Activated naive CD8-positive, alpha-beta T cell treated with anti-CD3 and anti-CD28 coated beads, Interleukin-2, amount 10 ng/mL, durations not matched to agents 7 days and 5 days (primary cell): ENCODE data around the gene RBM24. TPM values are rescaled to one million over a fixed set of nuclear protein-coding genes. Genes with fewer than 3 reads are reported as not detected.

ENCODE experiments used
- ATAC-seq: fragments of 150-1000 bp; cut with Tn5 transposase; one replicate; pipeline ENCODE4 v1.10.0; 2021; ENCODE audit warnings: low read depth, moderate library complexity
- POLR2A ChIA-PET: fragments of 350-600 bp; sonication (Branson Sonifier 250); formaldehyde crosslinking; loops from one replicate; lab custom pipeline; 2021; ENCODE audit warnings: antibody characterized with exemption; lab: Charles Lee
- DNase-seq: peaks from one replicate; pipeline ENCODE4 v3.0.0; 2021
- H3K27ac Mint-ChIP-seq: one replicate; pipeline ENCODE4 v1.8.0; 2022; ENCODE audit warnings: mild to moderate bottlenecking, mixed read lengths
- H3K27me3 Mint-ChIP-seq: one replicate; pipeline ENCODE4 v1.8.0; 2022; ENCODE audit warnings: mild to moderate bottlenecking, moderate library complexity, mixed read lengths
- H3K36me3 Mint-ChIP-seq: one replicate; pipeline ENCODE4 v1.8.0; 2021; ENCODE audit warnings: mild to moderate bottlenecking, mixed read lengths
- H3K4me1 Mint-ChIP-seq: one replicate; pipeline ENCODE4 v1.8.0; 2021; ENCODE audit warnings: mixed read lengths
- H3K4me3 Mint-ChIP-seq: one replicate; pipeline ENCODE4 v1.8.0; 2022; ENCODE audit warnings: mild to moderate bottlenecking, moderate library complexity, mixed read lengths
- H3K9me3 Mint-ChIP-seq: one replicate; pipeline ENCODE4 v1.8.0; 2021; ENCODE audit warnings: mixed read lengths
- total RNA-seq, 2 experiments: library from RNA; stranded (reverse); gene quantifications; one replicate each; pipeline ENCODE4 v1.2.3, GENCODE V29; 2021

Gene RBM24
- total RNA-seq: not detected

DNA sequence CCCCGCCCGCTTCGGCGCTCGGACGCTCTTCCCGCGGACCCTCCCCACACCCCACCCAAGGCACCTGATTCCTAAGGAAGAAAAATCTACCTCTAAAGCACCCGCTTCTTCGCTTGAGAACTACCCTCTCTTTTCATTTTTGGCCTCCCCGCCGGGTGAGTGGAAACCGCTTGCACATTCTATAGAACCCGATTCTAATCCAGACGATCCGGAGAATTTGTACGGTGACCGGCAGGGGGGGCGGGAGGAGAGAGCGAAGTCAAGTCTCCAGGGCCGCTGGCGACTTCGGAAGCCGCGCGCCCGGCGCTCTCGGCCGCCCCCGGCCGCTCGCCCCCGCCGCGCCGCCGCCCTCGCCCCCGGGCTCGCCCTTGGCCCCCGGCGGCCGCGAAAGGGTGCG, at the start of gene RBM24:
Gene RBM24, plus strand, starts transcription at position 262 of the 397 bp plus-strand sequence. CDS start 221 bp downstream, outside the sequence.
- Mint-ChIP-seq H3K27me3 (peaks cover 66% of the 10 kb centered on the region), H3K4me3 (peak within 1 kb of the TSS; percentile 75), H3K27ac (no peak within 1 kb of the TSS)

DNA sequence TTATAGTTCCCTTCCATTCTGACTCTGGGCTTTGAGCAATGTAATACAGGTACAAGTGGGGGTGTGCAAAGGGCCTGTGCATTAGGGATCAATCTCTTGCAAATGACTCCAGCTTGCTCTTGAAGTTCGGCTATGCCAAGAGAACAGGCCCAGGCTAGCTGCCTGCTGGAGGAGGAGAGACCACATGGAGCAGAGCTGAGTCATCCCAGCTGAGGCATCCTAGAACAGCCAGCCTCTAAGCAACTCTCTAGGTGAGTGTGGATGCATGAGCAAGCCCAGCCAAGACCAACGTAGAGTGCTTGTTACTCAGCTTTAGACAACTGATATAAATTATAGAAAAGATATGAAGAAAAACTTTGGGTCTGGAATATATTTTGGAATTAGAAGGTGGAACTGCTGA, 47.6 kb upstream of the RBM24 start:
- ATAC-seq (no peak), DNase-seq (no peak)
- no peak overlapping the region for H3K4me3 Mint-ChIP-seq
- H3K27ac Mint-ChIP-seq: no peak overlapping the region
- no peaks in the 10 kb centered on the region for H3K4me1 Mint-ChIP-seq
- no peaks in the 10 kb centered on the region for H3K27me3 Mint-ChIP-seq
- POLR2A ChIA-PET: no interaction called here
- no peaks in the 10 kb centered on the region for H3K36me3 Mint-ChIP-seq
- H3K9me3 Mint-ChIP-seq: no peaks in the 10 kb centered on the region

More for the DNA sequence above, at the start of gene RBM24:
- peaks cover 8% of the 10 kb centered on the region for H3K4me1 Mint-ChIP-seq
- ATAC-seq (no peak), DNase-seq (peak; percentile 53)
- POLR2A ChIA-PET: no interaction called here
- H3K36me3 Mint-ChIP-seq: no peaks in the 10 kb centered on the region
- H3K9me3 Mint-ChIP-seq: no peaks in the 10 kb centered on the region

GRCh38 chr6:17237246-17237645, 43.9 kb upstream of the RBM24 start:
- no peaks in the 10 kb centered on the region for H3K9me3 Mint-ChIP-seq
- no peak for ATAC-seq
- no peaks in the 10 kb centered on the region for H3K4me1 Mint-ChIP-seq
- DNase-seq: no peak
- H3K27ac Mint-ChIP-seq: no peak overlapping the region
- POLR2A ChIA-PET: no interaction called here
- no peak overlapping the region for H3K4me3 Mint-ChIP-seq
- H3K36me3 Mint-ChIP-seq: no peaks in the 10 kb centered on the region
- no peaks in the 10 kb centered on the region for H3K27me3 Mint-ChIP-seq

- DNase-seq (no peak), ATAC-seq (no peak)
- no peaks in the 10 kb centered on the region for H3K36me3 Mint-ChIP-seq
- no peaks in the 10 kb centered on the region for H3K27me3 Mint-ChIP-seq
- H3K9me3 Mint-ChIP-seq: no peaks in the 10 kb centered on the region
- POLR2A ChIA-PET: no interaction called here
- H3K4me3 Mint-ChIP-seq: no peak overlapping the region
- H3K27ac Mint-ChIP-seq: no peak overlapping the region
- no peaks in the 10 kb centered on the region for H3K4me1 Mint-ChIP-seq
Observed at GRCh38 chr6:17239260-17239659, 41.9 kb upstream of the RBM24 start.

- POLR2A ChIA-PET: no interaction called here
- ATAC-seq (no peak), DNase-seq (no peak)
- Mint-ChIP-seq H3K9me3 (no peaks in the 10 kb centered on the region), H3K4me1 (no peaks in the 10 kb centered on the region), H3K4me3 (no peak overlapping the region), H3K36me3 (no peaks in the 10 kb centered on the region), H3K27me3 (peaks cover 2% of the 10 kb centered on the region), H3K27ac (no peak overlapping the region)
Observed at GRCh38 chr6:17240803-17241500, 40.2 kb upstream of the RBM24 start.

DNA sequence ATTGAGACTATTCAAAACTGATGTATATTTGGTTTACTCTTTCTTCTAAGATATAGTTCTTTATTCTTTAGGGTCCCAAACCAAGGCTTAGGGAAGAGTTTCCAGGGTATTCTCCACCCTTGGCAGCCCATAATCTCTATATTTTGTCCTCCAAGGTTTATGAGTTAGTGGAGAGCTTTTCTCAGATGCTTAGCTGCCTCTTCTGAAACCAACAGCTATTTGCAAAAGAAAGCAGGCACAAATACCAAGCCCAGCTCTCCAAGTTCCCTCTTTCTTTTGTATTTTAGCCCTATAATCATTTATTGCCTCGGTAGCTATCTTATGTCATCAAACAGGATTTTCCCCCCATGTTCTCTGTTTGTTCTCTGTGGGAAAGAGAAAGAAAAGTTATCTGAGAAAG, 39.1 kb upstream of the RBM24 start:
- H3K4me3 Mint-ChIP-seq: no peak overlapping the region
- POLR2A ChIA-PET: no interaction called here
- H3K27ac Mint-ChIP-seq: no peak overlapping the region
- no peak for ATAC-seq
- H3K9me3 Mint-ChIP-seq: no peaks in the 10 kb centered on the region
- no peak for DNase-seq
- H3K4me1 Mint-ChIP-seq: no peaks in the 10 kb centered on the region
- H3K27me3 Mint-ChIP-seq: peaks cover 2% of the 10 kb centered on the region
- no peaks in the 10 kb centered on the region for H3K36me3 Mint-ChIP-seq

DNA sequence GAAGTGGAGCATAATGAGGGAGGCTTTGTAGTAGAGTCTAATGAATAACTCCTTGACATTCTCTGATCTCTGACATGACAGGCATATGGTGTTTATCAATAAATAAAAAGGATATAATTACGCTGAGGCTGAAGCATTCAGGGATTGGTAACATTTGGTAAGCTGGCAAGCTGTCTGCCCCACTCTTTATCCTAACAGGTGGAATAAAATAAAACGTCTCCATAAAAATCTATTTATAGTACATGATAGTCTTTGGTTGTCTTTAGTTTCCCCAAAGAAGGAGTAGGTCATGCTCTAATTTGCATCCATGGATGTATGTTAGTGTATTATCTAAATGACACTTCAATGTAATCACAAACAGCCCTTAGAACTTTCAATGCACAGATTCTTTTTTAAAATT, 30.9 kb upstream of the RBM24 start:
- Mint-ChIP-seq H3K9me3 (no peaks in the 10 kb centered on the region), H3K4me1 (no peaks in the 10 kb centered on the region), H3K27me3 (peaks cover 9% of the 10 kb centered on the region), H3K36me3 (no peaks in the 10 kb centered on the region), H3K27ac (no peak overlapping the region), H3K4me3 (no peak overlapping the region)
- ATAC-seq (no peak), DNase-seq (no peak)
- POLR2A ChIA-PET: no interaction called here

DNA sequence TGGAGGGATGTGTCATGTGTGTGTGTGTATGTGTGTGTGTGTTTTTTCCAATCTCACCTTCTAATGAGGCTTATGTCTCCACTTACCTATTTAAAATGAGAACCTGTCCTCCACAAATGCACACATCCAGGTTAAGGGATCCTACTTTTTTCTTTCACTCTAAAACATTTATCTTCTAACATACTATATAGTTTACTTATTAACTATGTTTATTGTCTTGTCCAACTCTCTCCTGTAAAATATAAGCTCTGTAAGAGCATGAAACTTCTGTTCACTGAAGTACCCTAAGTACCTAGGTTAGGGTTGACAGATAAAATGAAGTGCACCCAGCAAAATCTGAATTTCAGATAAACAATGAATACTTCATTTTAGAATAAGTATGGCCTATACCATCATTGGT, 29.2 kb upstream of the RBM24 start:
- POLR2A ChIA-PET: no interaction called here
- H3K9me3 Mint-ChIP-seq: no peaks in the 10 kb centered on the region
- H3K27ac Mint-ChIP-seq: no peak overlapping the region
- no peaks in the 10 kb centered on the region for H3K36me3 Mint-ChIP-seq
- H3K4me1 Mint-ChIP-seq: no peaks in the 10 kb centered on the region
- DNase-seq (no peak), ATAC-seq (no peak)
- H3K27me3 Mint-ChIP-seq: peaks cover 8% of the 10 kb centered on the region
- H3K4me3 Mint-ChIP-seq: no peak overlapping the region

- Mint-ChIP-seq H3K4me1 (no peaks in the 10 kb centered on the region), H3K9me3 (no peaks in the 10 kb centered on the region), H3K27ac (no peak overlapping the region), H3K36me3 (no peaks in the 10 kb centered on the region), H3K27me3 (peaks cover 13% of the 10 kb centered on the region), H3K4me3 (no peak overlapping the region)
- DNase-seq (no peak), ATAC-seq (no peak)
- POLR2A ChIA-PET: no interaction called here
Observed at GRCh38 chr6:17258749-17259148, 22.4 kb upstream of the RBM24 start.

DNA sequence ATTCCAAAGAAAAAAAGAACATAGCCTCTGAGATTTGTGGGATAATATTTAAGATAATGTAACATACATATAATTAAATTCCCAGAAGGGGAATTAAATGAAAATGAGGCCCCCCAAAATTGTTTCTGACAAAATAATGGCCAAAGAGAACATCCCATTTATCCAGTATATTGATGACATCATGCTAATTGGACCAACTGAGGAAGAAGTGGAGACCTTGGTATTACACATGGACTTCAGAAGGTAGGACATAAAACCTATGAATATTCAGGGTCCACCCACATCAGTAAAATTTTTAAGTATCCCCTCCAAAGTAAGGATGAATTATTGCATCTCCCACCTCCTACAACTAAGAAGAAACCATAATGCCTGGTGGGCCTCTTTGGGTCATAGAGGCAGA, 15.6 kb upstream of the RBM24 start:
- ATAC-seq (no peak), DNase-seq (no peak)
- no peak overlapping the region for H3K27ac Mint-ChIP-seq
- POLR2A ChIA-PET: no interaction called here
- H3K36me3 Mint-ChIP-seq: no peaks in the 10 kb centered on the region
- no peak overlapping the region for H3K4me3 Mint-ChIP-seq
- no peaks in the 10 kb centered on the region for H3K9me3 Mint-ChIP-seq
- peaks cover 5% of the 10 kb centered on the region for H3K27me3 Mint-ChIP-seq
- no peaks in the 10 kb centered on the region for H3K4me1 Mint-ChIP-seq

GRCh38 chr6:17267566-17267965, 13.6 kb upstream of the RBM24 start:
- Mint-ChIP-seq H3K27me3 (peaks cover 2% of the 10 kb centered on the region), H3K4me1 (no peaks in the 10 kb centered on the region), H3K36me3 (no peaks in the 10 kb centered on the region), H3K9me3 (no peaks in the 10 kb centered on the region), H3K4me3 (no peak overlapping the region), H3K27ac (no peak overlapping the region)
- POLR2A ChIA-PET: no interaction called here
- no peak for DNase-seq
- ATAC-seq: no peak

DNA sequence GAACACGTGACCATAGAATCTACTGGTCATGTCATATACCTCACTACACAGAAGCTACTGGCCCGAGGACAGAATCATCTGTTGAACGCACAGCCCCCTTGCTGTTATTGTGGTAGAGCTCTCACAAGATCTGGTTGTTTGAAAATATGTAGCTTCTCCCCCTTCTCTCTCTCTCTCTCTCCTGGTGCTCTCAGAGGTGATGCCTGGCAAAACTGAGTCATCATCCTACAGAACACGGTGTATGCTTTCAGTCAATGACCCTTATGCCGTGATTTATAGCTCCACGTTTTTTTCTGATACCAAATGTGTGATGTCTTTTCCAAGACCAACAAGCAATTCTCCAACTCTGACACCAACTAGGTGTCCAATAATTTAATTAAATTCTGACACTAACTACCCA, 13.0 kb upstream of the RBM24 start:
- DNase-seq (no peak), ATAC-seq (no peak)
- POLR2A ChIA-PET: no interaction called here
- Mint-ChIP-seq H3K27me3 (no peaks in the 10 kb centered on the region), H3K27ac (no peak overlapping the region), H3K36me3 (no peaks in the 10 kb centered on the region), H3K9me3 (no peaks in the 10 kb centered on the region), H3K4me1 (no peaks in the 10 kb centered on the region), H3K4me3 (no peak overlapping the region)

DNA sequence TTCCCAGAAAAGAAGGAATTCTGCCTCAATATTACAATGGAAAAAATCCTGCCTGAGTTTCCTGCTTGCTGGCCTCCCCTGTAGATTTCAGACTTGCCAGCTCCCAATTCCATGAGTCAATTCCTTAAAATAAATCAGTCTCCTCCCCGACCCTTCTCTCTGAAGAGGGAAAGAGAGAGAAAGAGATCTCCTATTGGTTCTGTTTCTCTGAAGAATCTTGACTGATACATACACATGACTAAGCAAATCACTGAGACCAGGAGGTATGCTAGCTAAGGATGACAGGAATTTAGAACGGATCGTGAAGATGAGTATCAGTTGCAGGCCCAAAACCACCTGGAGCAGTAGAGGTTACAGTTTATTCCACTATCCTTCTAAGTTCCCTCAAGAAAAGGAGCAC, 11.3 kb upstream of the RBM24 start:
- Mint-ChIP-seq H3K9me3 (no peaks in the 10 kb centered on the region), H3K4me1 (no peaks in the 10 kb centered on the region), H3K27me3 (no peaks in the 10 kb centered on the region), H3K36me3 (no peaks in the 10 kb centered on the region), H3K27ac (no peak overlapping the region), H3K4me3 (no peak overlapping the region)
- no peak for ATAC-seq
- POLR2A ChIA-PET: no interaction called here
- DNase-seq: no peak

DNA sequence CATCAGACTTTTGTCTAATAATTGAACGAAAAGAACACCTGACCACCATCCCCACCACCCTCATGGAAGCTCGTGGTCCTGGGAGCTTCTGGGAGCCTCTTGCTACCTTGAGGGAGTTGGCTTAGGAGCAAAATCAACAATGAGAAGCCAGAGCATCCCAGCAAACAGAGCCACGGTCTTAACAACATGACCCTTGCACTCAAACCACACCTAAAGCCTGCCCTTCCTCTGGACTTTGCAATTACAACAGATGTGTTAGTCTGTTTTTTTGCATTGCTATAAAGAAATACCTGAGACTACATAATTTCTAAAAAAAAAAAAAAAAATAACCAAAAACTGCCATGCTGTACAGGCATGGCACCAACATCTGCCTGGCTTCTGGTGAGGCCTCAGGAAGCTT, 9.5 kb upstream of the RBM24 start:
- Mint-ChIP-seq H3K36me3 (no peaks in the 10 kb centered on the region), H3K27ac (no peak overlapping the region), H3K27me3 (peaks cover 4% of the 10 kb centered on the region), H3K9me3 (no peaks in the 10 kb centered on the region), H3K4me3 (no peak overlapping the region), H3K4me1 (no peaks in the 10 kb centered on the region)
- POLR2A ChIA-PET: no interaction called here
- ATAC-seq (no peak), DNase-seq (no peak)

DNA sequence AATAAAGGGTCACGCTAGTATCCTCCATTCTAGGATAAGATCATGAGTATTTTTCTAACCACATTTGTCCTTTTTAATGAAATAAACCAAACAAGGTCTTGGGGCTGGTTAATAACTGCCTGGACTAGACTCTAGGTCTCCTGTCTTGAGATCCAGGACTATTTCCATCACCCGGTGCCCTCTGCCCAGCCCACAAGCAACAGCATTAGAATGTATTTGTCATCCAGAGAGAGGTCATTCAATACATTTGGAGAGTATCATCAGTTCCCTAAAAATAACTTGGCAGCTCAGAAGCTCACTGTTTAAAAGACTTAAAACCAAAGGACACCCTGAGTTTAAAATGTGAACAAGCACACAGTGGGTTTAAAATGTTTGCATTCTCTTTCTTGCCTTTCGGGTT, 4.4 kb upstream of the RBM24 start:
- Mint-ChIP-seq H3K27ac (no peak overlapping the region), H3K4me3 (no peak overlapping the region), H3K4me1 (peaks cover 4% of the 10 kb centered on the region), H3K9me3 (no peaks in the 10 kb centered on the region), H3K27me3 (peaks cover 38% of the 10 kb centered on the region), H3K36me3 (no peaks in the 10 kb centered on the region)
- DNase-seq (no peak), ATAC-seq (no peak)
- POLR2A ChIA-PET: no interaction called here
